ENCODE results near the gene MAPKAP1.
A peak's percentile ranks its signal among the peaks of the same experiment; 100 is the strongest.
"Not testable (repeated sequence)": the region's sequence is repeated elsewhere in the genome, so short reads cannot be mapped to it uniquely, and the experiment has no call there.

Gene MAPKAP1

DNA sequence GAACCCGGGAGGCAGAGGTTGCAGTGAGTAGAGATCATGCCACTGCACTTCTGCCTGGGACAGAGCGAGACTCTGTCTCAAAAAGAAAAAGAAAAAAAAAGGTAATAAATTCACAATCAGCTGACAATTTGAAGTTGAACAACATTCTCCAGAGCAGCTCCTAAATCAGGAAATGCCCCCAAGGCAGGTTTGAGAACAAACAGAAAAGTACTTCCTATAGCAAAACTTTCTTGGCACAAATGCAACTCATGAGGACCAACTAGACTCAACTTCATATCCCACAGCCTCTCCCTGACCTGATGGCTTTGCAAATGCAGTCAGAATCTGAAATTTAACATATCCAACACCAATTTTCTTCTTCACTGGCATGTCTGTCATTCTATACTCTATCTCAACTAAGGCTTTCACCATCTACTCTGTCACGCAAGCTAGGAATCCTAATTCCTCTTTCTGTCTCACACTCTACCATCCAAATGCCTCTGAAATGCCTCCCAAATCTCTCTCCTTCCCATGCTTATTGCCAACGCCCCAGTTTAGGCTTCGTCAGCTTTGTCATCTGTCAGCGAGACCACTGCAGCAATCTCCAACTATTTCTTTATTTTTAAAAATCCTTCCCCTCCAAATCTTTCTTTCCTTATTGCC is 113.3 kb downstream of the MAPKAP1 start:
- no peak for DNase-seq

DNA sequence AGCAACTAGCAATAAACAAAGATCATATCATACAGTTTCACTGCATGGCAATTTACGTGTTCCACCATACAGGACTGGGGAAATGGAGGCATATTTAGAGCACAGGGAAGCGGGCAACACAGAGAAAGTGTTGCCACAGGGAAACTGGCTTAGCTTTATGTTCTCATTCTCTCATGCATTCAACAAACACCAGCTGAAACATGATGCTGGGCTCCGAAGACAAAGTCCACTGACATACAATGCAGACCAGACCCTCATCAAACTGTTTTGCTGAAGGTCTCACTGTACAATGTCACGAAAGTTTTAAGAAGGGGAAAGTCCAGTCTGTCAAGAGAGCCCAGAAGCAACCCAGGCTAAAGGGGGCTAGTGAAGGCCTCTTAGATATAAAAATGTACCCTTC is 115.1 kb downstream of the MAPKAP1 start:
- DNase-seq, result no peak

DNA sequence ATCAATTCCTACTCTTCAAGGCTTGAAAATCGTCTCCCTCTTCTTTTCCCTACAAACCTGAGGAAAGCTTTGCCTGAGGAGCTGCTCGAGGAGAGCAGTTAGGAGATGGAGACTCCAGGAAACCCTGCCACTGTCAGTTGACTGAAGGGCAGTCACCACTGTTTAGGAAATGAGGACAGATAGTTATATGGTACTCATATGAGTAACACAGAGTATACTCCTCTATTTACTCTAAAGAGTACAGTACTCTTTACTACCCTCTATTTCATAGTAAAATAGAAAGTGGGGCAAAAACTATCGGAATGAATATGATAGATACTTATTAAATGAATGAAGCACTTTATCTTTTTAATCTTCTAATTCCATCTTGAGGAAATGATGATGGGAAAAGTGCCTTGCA is 115.8 kb downstream of the MAPKAP1 start:
- no peak for DNase-seq

DNA sequence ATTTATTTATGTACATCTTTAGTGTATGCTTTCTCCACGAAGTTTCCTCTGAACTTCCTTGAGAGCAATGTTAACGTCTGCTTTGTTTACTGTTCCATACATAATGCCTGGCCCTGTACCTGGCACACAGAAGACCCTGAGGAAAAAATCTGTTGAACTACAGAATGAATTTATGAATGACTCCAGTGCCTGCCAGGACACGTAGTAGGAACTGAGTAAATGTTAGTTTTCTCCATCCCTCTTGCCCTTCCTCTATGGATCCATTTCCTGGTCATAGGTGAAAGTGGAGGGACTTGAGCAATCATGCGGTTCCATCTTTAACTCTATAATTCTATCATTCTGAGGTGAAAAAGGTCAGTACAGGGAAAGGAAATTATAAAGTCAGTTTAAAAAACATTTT is 117.7 kb downstream of the MAPKAP1 start:
- no peak for DNase-seq

DNA sequence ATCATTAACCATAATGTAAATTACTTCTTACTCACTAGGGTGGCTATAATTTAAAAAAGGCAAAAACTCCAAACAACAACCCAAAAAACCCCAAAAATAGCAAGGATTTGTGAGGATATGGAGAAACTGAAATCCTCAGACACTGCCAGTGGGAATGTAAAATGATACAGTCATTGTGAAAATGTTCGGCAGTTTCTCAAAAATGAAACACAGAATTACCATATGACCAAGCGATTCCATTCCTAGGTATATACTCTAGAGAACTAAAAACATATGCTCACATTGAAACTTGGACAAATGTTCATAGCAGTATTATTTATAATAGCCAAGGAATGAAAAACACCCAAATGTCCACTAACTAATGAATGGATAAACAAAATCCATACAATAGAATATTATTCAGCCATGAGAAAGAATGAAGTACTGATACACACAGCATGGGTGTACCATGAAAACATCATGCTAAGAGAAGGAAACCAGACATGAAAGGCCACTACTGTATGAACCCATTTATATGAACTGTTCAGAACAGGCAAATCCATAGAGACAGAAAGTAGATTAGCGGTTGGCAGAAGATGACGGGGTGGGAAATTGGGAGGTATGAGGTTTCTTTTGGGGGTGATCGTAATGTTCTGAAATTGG is 119.1 kb downstream of the MAPKAP1 start:
- no peak for DNase-seq

DNA sequence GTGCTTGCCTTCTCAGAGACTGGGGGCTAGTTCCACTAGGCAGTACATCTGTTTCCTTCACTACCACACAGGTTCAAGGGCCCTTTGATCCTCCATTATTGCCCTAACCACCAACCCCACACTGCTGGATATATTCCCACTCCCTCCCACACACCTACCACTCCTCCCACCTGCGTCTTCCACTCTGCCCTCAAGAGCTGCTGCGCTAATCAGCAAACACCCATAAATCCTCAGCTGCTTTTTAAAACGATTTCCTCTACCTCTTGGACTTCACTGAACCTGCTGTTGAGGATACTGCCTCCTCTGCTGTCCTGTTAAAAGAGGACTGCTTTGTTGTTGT is 120.9 kb downstream of the MAPKAP1 start:
- DNase-seq, result no peak

DNA sequence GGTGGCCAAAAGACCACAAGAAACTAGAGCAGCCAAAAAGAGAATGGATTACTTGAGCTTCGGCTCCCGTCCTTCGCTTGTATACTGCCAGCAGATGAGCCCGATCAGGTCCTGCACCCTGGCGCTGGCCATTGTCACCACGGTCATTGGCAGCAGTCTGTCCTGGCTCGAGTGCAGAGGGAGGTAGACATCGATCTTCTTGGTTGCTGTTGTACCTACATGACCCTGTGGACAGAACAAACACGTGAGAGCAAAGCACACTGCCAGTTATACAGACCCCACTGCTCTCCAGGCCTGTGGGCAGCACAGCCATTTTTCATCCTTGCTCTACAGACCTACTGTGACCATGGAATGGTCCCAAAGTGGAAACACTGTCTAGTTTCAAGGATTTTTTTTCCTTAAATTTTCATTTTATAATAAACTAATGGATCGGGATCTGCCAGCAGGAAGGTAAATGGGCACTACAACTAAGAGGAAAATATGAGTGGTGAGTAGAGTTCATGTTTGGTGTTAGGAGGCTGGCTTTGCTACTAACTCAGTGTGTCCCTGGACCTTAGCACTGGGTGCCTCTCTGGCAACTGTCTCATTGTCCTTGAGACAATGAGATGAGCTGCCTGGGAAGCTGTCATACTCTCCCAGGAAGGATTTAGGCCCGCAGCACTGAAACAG is 121.4 kb downstream of the MAPKAP1 start:
- no peak for DNase-seq

DNA sequence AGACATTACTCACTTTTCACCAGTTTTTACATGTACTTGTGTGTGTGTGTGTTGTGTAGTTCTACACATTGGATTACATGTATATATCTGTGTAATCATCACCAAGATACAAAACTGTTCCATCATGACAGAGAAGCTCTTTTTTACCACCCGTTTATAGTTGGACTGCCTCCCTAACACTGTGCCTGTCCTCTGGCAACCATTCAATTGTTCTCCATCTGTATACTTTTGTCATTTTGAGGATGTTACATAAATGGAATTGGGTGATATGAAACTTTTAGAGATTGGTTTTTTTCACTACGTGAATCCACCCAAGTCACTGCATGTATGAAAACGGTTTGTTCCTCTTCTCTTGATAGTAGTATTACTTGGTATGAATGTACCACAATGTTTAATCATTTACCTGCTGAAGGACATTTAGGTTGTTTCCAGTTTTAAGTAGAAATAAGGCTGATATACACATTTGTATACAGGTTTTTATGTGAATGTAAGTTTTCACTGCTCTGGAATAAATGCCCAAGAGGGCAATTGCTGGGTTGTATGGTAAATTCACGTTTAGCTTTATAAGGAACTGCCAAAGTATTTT is 126.2 kb downstream of the MAPKAP1 start:
- DNase-seq, result no peak

DNA sequence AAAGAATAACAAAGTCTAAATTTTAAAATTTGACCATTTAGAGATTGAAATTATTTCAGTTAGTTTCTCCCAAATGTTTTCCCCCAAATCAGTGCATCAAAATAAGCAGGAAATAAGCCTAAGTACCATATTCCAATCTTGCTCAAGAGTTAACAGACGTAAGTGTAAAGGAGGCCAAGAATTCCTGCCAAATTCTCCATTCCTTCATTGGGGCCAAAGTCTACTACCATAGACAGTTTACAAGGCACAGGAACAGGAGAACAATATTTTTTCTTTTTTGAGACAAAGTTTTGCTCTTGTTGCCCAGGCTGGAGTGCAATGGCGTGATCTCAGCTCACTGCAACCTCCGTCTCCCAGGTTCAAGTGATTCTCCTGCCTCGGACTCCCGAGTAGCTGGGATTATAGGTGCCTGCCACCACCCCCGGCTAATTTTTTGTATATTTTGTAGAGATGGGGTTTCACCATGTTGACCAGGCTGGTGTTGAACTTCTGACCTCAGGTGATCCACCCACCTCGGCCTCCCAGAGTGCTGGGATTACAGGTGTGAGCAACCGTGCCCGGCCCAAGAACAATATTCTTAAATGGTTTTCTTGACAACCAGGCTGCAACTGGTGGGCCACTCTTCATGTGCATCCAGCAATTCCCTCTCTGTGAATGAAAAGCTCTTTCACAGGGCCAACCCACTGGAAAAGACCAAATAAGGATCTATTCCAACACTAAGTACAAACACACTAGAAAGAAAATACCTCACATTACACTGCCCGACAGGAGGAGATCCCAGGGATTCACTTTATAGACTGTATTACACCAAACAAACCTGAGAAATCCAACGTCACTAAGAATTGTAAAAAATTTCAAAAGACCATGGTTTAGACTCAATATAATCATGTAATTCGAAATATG is 127.7 kb downstream of the MAPKAP1 start:
- DNase-seq, result no peak

DNA sequence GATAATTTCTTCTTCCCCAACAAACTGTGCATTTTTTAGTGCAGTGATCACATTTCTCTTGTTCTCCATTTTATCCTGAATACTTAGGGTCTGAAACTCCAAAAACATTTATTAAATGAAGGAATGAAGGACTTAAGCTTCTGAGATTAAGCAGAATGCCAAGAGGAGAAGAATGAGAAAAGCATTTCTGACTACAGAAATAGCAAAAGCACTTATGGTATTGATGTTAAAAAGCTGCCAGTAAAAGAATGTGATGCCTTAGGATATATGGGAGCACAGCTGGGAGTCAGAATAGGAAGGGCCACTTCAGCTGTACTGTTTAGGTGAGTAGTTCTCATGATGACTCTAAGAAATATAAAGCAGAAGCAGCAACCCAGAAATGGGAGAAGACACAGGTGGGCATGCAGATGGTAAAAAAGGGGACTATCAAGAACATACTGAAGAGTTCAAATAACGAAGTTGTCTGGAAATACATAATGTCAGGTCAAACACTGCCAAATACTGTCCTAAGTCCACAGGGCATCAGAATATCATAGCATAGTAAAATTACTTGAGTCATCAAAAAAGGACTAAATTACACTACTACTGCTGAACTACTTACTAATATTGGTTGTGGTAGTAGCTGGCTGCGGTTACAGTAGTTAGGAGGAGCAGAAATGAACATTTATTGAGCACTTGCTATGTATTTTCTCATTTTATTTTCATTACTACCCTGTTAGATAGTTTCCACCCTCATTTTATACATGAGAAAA is 132.7 kb downstream of the MAPKAP1 start:
- DNase-seq, result no peak

DNA sequence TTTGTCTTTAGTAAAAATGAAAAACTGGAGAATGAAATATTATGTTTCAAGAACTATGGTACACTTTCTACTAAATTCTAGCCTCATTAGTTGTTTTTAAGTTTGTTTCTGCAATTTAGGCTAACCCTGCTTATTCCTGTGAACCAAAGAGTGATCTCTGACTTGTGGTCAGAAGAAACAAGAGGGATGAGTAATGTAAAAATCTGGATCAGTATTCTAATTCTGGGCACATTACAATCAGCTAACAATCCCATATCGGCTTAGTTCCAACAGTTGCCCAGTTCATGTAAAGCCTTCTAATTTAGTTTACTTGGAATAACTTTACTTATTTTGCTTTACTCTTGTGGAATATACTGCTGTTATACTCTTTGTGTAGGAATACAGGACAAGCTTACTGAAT is 134.5 kb downstream of the MAPKAP1 start:
- DNase-seq, result not testable (repeated sequence)

DNA sequence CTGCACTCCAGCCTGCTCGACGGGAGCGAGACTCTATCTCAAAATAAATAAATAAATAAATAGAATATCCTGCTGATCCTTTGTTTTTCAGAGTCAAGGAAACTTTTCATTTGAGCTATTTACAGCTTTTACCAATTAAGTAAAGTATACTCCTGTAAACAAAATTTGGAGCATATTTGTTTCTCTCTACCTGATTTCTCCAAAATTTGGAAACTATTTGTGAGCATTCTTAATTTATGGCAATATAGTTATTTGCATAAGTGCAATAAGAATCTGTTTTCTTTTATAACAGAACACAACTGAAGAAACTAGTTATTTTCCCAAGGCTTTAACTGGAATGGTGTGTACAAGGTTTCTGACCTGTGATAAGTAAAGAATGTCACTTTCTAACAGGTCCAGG is 135.2 kb downstream of the MAPKAP1 start:
- not testable (repeated sequence) for DNase-seq

DNA sequence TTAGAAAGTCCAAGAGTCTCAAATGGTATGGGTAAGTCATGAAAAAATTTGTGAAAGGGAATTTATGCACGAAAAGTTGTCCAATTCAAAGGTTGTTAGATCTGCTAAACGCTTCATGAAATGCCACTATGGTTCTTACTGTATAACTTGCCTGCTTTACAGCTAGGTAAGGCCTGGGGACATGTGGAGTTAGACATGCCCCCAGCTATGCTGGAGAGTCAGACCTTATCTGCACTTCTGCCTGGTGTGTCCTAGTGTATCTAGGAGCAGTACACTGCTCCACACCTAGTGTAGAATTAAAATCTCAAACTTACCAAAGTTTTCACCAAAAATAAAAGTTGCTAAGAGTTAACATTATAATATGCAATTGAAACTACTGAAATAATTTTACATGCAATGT is 136.8 kb downstream of the MAPKAP1 start:
- no peak for DNase-seq

DNA sequence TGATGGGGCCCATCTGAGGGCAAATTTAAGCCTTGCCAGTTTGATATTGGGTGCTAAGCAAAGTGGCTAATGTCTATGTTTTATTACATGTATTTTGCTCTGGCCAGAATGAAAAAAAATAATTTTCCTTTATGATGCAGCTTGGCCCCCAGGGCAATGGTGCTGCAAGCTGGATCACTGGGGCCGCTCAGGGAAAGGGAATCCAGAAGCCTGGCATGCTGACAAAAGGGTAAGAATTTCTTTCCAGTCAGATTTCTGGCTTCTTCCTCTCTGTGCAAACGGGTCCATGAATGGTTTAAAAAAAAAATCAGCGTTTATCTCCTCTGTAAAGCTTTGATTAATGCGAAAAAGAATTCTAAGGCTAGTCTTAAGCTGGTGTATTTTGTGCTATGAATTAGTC is 138.4 kb downstream of the MAPKAP1 start:
- no peak for DNase-seq

DNA sequence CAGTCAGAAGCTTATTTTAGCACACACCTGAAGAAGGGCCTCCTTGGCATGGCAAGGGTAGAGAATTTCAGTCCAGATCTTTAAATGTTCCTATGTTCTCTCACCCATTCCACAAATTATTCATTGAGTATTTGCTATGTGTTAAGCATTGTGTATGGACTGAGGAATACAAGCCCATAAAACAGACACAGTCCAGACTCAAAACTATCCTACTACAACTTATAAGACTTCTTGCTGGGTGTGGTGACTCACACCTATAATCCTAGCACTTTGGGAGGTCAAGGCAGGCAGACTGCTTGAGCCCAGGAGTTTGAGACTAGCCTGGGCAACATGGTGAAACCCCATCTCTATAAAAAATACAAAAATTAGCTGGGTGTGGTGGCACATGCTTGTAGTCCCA is 141.0 kb downstream of the MAPKAP1 start:
- not testable (repeated sequence) for DNase-seq

DNA sequence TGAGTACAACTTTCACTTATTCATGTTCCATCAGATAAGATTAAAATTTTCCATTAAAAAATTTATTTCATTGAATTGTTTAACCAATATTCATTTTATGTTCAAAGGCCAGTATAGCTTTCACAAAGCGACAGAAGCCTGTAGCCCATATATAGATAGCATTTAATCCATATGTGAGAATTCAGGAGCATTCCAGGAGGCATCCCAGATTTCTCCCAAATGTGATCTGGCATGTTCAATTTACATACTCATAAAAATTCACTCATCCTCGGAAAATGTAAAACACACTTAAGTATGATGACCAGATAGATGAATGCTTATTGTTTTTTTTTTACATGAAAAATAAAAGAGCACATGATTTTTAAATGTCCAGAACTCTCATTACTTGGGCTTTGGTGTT is 141.9 kb downstream of the MAPKAP1 start:
- no peak for DNase-seq

DNA sequence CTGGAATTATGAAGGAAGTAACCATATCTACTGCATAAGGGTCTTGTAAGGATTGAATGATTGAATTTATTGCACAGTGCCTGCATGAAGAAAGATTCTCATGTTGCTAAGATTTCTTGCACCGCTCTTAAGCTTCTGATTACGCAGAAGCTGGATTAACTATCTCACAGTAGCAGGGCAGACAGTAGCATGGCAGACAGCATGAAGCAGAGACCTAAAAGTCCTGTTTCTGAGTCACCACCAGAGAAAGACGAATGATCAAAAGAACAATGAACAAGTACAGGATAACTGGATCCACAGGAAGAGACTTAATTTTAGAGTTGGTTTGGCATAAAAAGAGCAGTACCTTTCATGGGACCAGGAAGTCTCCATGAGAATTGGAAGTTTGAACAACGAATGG is 142.4 kb downstream of the MAPKAP1 start:
- no peak for DNase-seq

DNA sequence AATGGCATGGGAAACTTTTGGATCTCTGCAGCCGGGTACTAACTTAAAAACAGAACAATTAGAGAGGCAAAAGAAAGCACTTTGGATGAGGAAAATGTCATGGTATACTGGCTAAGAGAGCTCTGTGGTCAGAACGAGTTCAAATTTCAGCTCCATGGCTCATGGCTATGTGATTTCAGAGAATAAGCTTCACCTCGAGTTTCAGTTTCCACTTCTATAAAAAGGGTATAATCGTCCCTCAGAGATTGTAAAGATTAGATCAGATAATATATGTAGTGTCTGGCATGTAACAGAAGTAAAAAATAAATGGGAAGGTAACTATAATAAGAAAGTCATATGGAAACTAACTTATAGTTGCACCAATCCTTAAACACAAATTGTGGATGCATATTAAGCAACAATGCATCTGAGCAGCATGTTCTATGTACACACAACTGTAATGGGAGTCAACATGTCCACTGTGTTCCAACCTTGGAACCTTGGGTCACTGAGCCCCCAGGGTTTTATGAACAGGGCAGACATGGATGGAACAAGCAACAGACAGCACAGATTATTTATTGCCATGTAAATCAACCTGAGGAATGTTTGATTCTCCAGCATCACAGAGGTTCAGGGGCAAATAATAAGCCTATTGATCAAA is 145.4 kb downstream of the MAPKAP1 start:
- no peak for DNase-seq

DNA sequence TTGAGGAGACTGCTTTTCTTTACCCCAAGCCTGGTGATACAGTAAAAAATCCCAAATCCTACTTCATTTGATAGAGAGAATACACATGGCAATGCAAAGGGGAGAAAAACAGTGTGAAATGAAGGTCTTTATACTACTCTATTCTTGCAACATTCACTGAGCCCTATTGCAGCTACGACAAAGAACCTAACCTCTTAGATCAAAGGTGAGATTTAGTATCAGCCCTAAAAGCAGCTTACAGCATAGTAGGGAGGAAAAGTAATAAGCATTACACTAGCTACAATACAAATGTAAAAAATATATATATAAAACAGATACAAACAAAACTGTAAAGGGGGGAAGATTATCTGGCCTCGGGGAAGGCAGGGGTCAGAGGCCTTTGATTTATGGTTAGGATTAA is 147.1 kb downstream of the MAPKAP1 start:
- no peak for DNase-seq

DNA sequence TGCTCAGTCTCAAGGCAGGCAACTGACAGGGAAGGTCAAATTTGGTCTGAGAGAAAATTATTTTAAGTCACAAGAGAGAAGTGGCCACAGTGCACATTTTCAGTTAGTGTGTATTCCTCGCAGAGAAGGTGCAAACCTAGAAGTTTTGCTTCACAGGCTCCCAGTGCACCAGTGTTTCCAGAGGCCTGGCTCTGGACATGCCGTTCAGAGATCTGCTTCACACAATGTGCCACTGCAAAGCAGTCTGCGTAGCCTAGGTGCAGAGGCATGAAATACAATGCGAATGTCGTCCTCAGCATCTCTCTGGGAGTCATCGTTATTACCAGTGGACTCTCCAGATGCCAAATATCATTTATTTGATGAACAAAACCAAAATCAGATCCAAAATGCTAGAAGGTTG is 147.8 kb downstream of the MAPKAP1 start:
- no peak for DNase-seq

DNA sequence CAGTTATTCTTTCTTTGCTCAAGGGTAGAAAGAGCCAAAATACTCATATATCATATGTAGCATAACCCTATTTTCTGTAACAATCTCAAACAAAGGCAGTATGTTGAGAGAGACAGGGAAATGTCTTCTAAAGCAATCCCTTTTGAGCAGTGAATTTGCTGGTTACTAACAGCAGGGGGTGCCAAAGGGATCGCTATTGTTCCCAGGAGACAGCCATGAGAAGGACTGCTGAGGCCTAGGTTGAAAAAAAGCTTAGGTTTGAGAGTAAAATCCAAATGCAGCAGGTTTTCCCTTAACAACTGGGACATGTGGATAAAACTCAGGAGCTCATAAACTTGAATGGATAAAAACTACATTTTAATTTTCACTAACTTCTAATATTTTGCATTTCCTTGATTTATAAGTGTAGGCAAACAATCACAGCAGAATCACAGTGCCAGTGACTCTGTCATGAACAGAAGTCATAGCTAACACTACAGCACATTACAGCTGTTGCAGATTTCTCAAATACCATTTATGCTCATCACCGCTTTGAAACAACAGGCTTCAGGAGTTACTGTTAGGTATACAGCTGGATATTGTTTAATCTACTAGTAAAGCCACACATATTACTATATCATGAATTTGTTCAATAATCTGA is 148.4 kb downstream of the MAPKAP1 start:
- DNase-seq, result peak; percentile 45

Measured in NCI-H2171 (cell line).